GM12873 (cell line): Measurements from ENCODE around the gene SLC12A5.

Source experiments
- CTCF ChIP-seq: IDR thresholded peaks from 2 replicates; pipeline ENCODE4 v1.5.1; 2012; ENCODE audit warnings: low read depth, mild to moderate bottlenecking, moderate library complexity, low read length, control low read depth; ENCODE audit not compliant: insufficient read depth; ENCODE audit errors: missing control alignments

The SLC12A5 gene

GRCh38 chr20:46028772-46029371 is at the start of gene SLC12A5:
SLC12A5 (plus strand) TSS chr20:46029215; CDS start chr20:46029345, 130 bp downstream.
- no peak for TF ChIP-seq CTCF

- no peak for TF ChIP-seq CTCF
Observed at GRCh38 chr20:45981261-45981660, 47.8 kb upstream of the SLC12A5 start.

GRCh38 chr20:45983279-45983743 is 45.7 kb upstream of the SLC12A5 start:
- TF ChIP-seq CTCF: no peak

GRCh38 chr20:45985573-45985972 is 43.4 kb upstream of the SLC12A5 start:
- TF ChIP-seq CTCF: no peak

- TF ChIP-seq CTCF: peak; percentile 97
Observed at GRCh38 chr20:45987108-45987780, 41.8 kb upstream of the SLC12A5 start.

GRCh38 chr20:45991616-45992015 is 37.4 kb upstream of the SLC12A5 start:
- no peak for TF ChIP-seq CTCF

- TF ChIP-seq CTCF: no peak
Observed at GRCh38 chr20:45993197-45993951, 35.6 kb upstream of the SLC12A5 start.
